NCI-H2029 treated with DMSO at 0.1 percent for 48 hours (cell line): ENCODE data around the gene UNC80.

Experiments used
- DNase-seq: peaks from one replicate; lab custom pipeline; 2025; lab: John Stamatoyannopoulos, UW

The UNC80 gene

GRCh38 chr2:209970711-209971110, 199.1 kb downstream of the UNC80 start:
- no peak for DNase-seq

- DNase-seq = no peak
These were observed 201.7 kb downstream of the UNC80 start for GRCh38 chr2:209973328-209973727.

- DNase-seq = no peak
These were observed 202.9 kb downstream of the UNC80 start for GRCh38 chr2:209974576-209974975.

GRCh38 chr2:209976698-209977385, 205.2 kb downstream of the UNC80 start:
- DNase-seq = no peak

- peak; percentile 23 for DNase-seq
These were observed 206.0 kb downstream of the UNC80 start for GRCh38 chr2:209977386-209978239.

- no peak for DNase-seq
These were observed 212.7 kb downstream of the UNC80 start for GRCh38 chr2:209984291-209984690.

GRCh38 chr2:209985874-209986273, 214.2 kb downstream of the UNC80 start:
- DNase-seq = no peak

GRCh38 chr2:209986415-209986814, 214.8 kb downstream of the UNC80 start:
- no peak for DNase-seq

- DNase-seq = no peak
These were observed 216.4 kb downstream of the UNC80 start for GRCh38 chr2:209988010-209988409.

- DNase-seq = no peak
These were observed 219.2 kb downstream of the UNC80 start for GRCh38 chr2:209990838-209991237.

GRCh38 chr2:209993968-209994367, 222.3 kb downstream of the UNC80 start:
- DNase-seq = no peak

GRCh38 chr2:209998596-209998995, 227.0 kb downstream of the UNC80 start:
- no peak for DNase-seq

GRCh38 chr2:210000464-210001324, 229.1 kb downstream of the UNC80 start:
- DNase-seq = no peak

GRCh38 chr2:210002158-210003157, 230.8 kb downstream of the UNC80 start, which contains the start of gene RPE:
Gene RPE, plus strand, starts transcription at chr2:210002638. Its CDS starts 24 bp downstream, at chr2:210002662.
- DNase-seq = peak; percentile 76

- no peak for DNase-seq
These were observed 231.7 kb downstream of the UNC80 start for GRCh38 chr2:210003359-210003758.

GRCh38 chr2:210004881-210005280, 233.2 kb downstream of the UNC80 start:
- no peak for DNase-seq

- no peak for DNase-seq
These were observed 236.3 kb downstream of the UNC80 start for GRCh38 chr2:210007895-210008294.

- DNase-seq = no peak
These were observed 237.5 kb downstream of the UNC80 start for GRCh38 chr2:210009126-210009525.

- no peak for DNase-seq
These were observed 238.3 kb downstream of the UNC80 start for GRCh38 chr2:210009896-210010295.

GRCh38 chr2:210020138-210020537, 248.5 kb downstream of the UNC80 start:
- no peak for DNase-seq

GRCh38 chr2:210022824-210023223, 251.2 kb downstream of the UNC80 start:
- DNase-seq = no peak
